HEK293 (cell line): Measurements from ENCODE around the gene FAM228B.
A peak's percentile ranks its signal among the peaks of the same experiment; 100 is the strongest.

Source experiments
- EGR2 ChIP-seq: fragments of 450-650 bp; formaldehyde crosslinking; IDR thresholded peaks from 2 replicates; pipeline ENCODE4 v1.5.1; 2016; ENCODE audit warnings: low read depth, missing biosample characterization, missing genetic modification characterization
- GLI2 ChIP-seq: fragments of 450-650 bp; formaldehyde crosslinking; IDR thresholded peaks from 2 replicates; pipeline ENCODE4; 2017; ENCODE audit warnings: missing biosample characterization, missing genetic modification characterization, low read depth, borderline replicate concordance
- GLIS1 ChIP-seq: fragments of 450-650 bp; formaldehyde crosslinking; IDR thresholded peaks from 2 replicates; pipeline ENCODE4 v1.5.1; 2016; ENCODE audit warnings: missing biosample characterization, missing genetic modification characterization
- IKZF3 ChIP-seq: fragments of 450-650 bp; IDR thresholded peaks from 2 replicates; pipeline ENCODE4 v1.5.0; 2018; ENCODE audit warnings: missing biosample characterization, mild to moderate bottlenecking, missing genetic modification characterization, moderate library complexity
- KLF1 ChIP-seq: fragments of 450-650 bp; formaldehyde crosslinking; IDR thresholded peaks from 2 replicates; pipeline ENCODE4 v1.5.1; 2016; ENCODE audit warnings: missing biosample characterization, missing genetic modification characterization
- MYNN ChIP-seq: fragments of 450-650 bp; formaldehyde crosslinking; IDR thresholded peaks from 2 replicates; pipeline ENCODE4 v1.5.1; 2016; ENCODE audit warnings: missing biosample characterization, missing genetic modification characterization, borderline replicate concordance
- MZF1 ChIP-seq: fragments of 450-650 bp; formaldehyde crosslinking; IDR thresholded peaks from 2 replicates; pipeline ENCODE4 v1.5.1; 2017; ENCODE audit warnings: missing biosample characterization, missing genetic modification characterization, borderline replicate concordance
- SCRT2 ChIP-seq: fragments of 450-650 bp; formaldehyde crosslinking; IDR thresholded peaks from 2 replicates; pipeline ENCODE4 v1.5.1; 2016; ENCODE audit warnings: missing biosample characterization, missing genetic modification characterization
- SP7 ChIP-seq: fragments of 450-650 bp; formaldehyde crosslinking; IDR thresholded peaks from 2 replicates; pipeline ENCODE4 v1.5.1; 2016; ENCODE audit warnings: missing biosample characterization, missing genetic modification characterization
- ZFP41 ChIP-seq: fragments of 450-650 bp; formaldehyde crosslinking; IDR thresholded peaks from 2 replicates; pipeline ENCODE4 v1.5.1; 2016; ENCODE audit warnings: missing biosample characterization, missing genetic modification characterization, borderline replicate concordance
- ZNF155 ChIP-seq: fragments of 450-650 bp; formaldehyde crosslinking; IDR thresholded peaks from 2 replicates; pipeline ENCODE4 v1.5.1; 2016; ENCODE audit warnings: missing biosample characterization, missing genetic modification characterization
- ZNF214 ChIP-seq: fragments of 450-650 bp; formaldehyde crosslinking; IDR thresholded peaks from 2 replicates; pipeline ENCODE4 v1.5.1; 2017; ENCODE audit warnings: missing biosample characterization, mild to moderate bottlenecking, missing genetic modification characterization, borderline replicate concordance
- ZNF529 ChIP-seq: fragments of 450-650 bp; formaldehyde crosslinking; IDR thresholded peaks from 2 replicates; pipeline ENCODE4 v1.5.1; 2017; ENCODE audit warnings: missing genetic modification characterization, missing biosample characterization; ENCODE audit not compliant: insufficient replicate concordance
- ZNF585B ChIP-seq: fragments of 450-650 bp; formaldehyde crosslinking; IDR thresholded peaks from 2 replicates; pipeline ENCODE4 v1.5.1; 2016; ENCODE audit warnings: missing biosample characterization, missing genetic modification characterization
- ZNF600 ChIP-seq: fragments of 450-650 bp; formaldehyde crosslinking; IDR thresholded peaks from 2 replicates; pipeline ENCODE4 v1.5.1; 2016; ENCODE audit warnings: missing biosample characterization, missing genetic modification characterization
- ZNF621 ChIP-seq: fragments of 450-650 bp; formaldehyde crosslinking; IDR thresholded peaks from 2 replicates; pipeline ENCODE4 v1.5.1; 2017; ENCODE audit warnings: missing biosample characterization, missing genetic modification characterization
- ZNF654 ChIP-seq: fragments of 450-650 bp; formaldehyde crosslinking; IDR thresholded peaks from 2 replicates; pipeline ENCODE4 v1.5.1; 2016; ENCODE audit warnings: low read depth, missing biosample characterization, missing genetic modification characterization
- ZSCAN23 ChIP-seq: fragments of 450-650 bp; formaldehyde crosslinking; IDR thresholded peaks from 2 replicates; pipeline ENCODE4 v1.5.1; 2016; ENCODE audit warnings: missing biosample characterization, missing genetic modification characterization
- ZSCAN30 ChIP-seq: fragments of 450-650 bp; IDR thresholded peaks from 2 replicates; pipeline ENCODE4 v1.5.1; 2018; ENCODE audit warnings: missing biosample characterization, mild to moderate bottlenecking, missing genetic modification characterization, moderate library complexity
- TF ChIP-seq, protein P1 (sequence below): fragments of 450-650 bp; formaldehyde crosslinking; optimal IDR thresholded peaks from 2 replicates; pipeline ENCODE3; 2016; ENCODE audit warnings: missing biosample characterization, mild to moderate bottlenecking, missing genetic modification characterization
- TF ChIP-seq, protein P2 (sequence below): fragments of 450-650 bp; formaldehyde crosslinking; IDR thresholded peaks from 2 replicates; pipeline ENCODE4 v1.5.1; 2016; ENCODE audit warnings: missing biosample characterization, missing genetic modification characterization
- TF ChIP-seq, protein P3 (sequence below): fragments of 450-650 bp; formaldehyde crosslinking; IDR thresholded peaks from 2 replicates; pipeline ENCODE4 v1.5.1; 2016; ENCODE audit warnings: missing biosample characterization, missing genetic modification characterization
- TF ChIP-seq, protein P4 (sequence below): fragments of 450-650 bp; formaldehyde crosslinking; IDR thresholded peaks from 2 replicates; pipeline ENCODE4; 2016; ENCODE audit warnings: missing biosample characterization, missing genetic modification characterization
- TF ChIP-seq, protein P5 (sequence below): fragments of 450-650 bp; formaldehyde crosslinking; IDR thresholded peaks from 2 replicates; pipeline ENCODE4 v1.5.0; 2017; ENCODE audit warnings: missing biosample characterization, missing genetic modification characterization, borderline replicate concordance
- TF ChIP-seq, protein P6 (sequence below): fragments of 450-650 bp; formaldehyde crosslinking; IDR thresholded peaks from 2 replicates; pipeline ENCODE4 v1.5.1; 2016; ENCODE audit warnings: missing biosample characterization, missing genetic modification characterization
- TF ChIP-seq, protein P7 (sequence below): fragments of 450-650 bp; formaldehyde crosslinking; IDR thresholded peaks from 2 replicates; pipeline ENCODE4 v1.5.1; 2017; ENCODE audit warnings: missing biosample characterization, mild to moderate bottlenecking, missing genetic modification characterization, moderate library complexity

The FAM228B gene

DNA sequence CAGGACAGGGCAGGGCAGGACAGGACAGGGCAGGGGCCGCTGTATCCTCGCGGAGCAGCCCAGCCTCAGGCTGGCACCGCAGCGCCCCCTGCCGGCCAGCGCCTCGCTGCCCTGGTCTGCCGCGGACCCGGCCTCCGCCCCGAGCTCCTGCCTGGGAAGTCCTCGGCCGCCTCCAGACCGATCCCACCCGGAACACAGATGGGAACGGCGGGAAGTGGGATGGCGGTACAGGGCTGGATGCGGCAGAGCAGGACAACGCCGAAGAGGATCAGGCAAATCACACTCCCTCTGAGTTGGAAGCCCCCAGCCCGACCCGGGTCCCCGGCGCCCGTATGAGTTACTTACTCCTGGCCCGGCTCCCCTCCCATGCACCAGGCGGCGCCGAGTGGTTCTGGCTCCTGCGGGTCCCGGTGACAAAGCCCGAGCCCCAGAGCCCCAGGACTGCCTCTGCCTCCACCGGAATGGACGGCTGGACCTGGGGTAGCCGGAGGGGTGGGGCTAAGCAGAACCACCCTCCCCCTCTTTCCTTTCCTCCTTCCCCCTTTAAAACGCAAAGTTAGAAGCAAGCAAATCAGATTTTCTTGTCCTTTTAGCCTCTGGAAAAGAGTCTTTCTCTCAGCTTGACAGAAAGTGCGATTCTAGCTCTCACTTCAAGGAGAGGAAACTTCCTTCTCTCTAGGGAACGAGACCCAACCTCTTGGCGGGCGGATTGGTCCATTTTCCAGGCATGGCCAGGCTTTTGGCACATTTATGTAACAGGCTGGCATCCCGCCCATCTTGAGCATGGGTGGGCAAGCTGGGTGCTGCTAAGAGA is 38.7 kb upstream of the FAM228B start, which contains the start of gene TP53I3 (continued):
- TF ChIP-seq, protein P1, sequence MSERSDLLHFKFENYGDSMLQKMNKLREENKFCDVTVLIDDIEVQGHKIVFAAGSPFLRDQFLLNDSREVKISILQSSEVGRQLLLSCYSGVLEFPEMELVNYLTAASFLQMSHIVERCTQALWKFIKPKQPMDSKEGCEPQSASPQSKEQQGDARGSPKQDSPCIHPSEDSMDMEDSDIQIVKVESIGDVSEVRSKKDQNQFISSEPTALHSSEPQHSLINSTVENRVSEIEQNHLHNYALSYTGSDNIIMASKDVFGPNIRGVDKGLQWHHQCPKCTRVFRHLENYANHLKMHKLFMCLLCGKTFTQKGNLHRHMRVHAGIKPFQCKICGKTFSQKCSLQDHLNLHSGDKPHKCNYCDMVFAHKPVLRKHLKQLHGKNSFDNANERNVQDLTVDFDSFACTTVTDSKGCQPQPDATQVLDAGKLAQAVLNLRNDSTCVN (tag by site-specific recombination): peak; percentile 47
- TF ChIP-seq, protein P2, sequence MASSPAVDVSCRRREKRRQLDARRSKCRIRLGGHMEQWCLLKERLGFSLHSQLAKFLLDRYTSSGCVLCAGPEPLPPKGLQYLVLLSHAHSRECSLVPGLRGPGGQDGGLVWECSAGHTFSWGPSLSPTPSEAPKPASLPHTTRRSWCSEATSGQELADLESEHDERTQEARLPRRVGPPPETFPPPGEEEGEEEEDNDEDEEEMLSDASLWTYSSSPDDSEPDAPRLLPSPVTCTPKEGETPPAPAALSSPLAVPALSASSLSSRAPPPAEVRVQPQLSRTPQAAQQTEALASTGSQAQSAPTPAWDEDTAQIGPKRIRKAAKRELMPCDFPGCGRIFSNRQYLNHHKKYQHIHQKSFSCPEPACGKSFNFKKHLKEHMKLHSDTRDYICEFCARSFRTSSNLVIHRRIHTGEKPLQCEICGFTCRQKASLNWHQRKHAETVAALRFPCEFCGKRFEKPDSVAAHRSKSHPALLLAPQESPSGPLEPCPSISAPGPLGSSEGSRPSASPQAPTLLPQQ (tag by site-specific recombination): peak; percentile 57
- no peak for TF ChIP-seq MZF1 (tag by site-specific recombination)
- 0 out of 2 replicates have a peak, but pooled peaks have one; percentile 12 for TF ChIP-seq GLIS1 (tag by site-specific recombination)
- peak; percentile 98 for TF ChIP-seq IKZF3
- TF ChIP-seq ZNF654 (tag by site-specific recombination): peak; percentile 20; the same call in 1 of the 2 replicates
- TF ChIP-seq EGR2: peak; percentile 25; the same call in 1 of the 2 replicates
- TF ChIP-seq ZFP41 (tag by site-specific recombination): no peak
- TF ChIP-seq SCRT2 (tag by site-specific recombination): 0 out of 2 replicates have a peak, but pooled peaks have one; percentile 8
- TF ChIP-seq ZNF155: no peak
- TF ChIP-seq ZSCAN30: peak; percentile 83; the same call in 1 of the 2 replicates
- TF ChIP-seq, protein P3, sequence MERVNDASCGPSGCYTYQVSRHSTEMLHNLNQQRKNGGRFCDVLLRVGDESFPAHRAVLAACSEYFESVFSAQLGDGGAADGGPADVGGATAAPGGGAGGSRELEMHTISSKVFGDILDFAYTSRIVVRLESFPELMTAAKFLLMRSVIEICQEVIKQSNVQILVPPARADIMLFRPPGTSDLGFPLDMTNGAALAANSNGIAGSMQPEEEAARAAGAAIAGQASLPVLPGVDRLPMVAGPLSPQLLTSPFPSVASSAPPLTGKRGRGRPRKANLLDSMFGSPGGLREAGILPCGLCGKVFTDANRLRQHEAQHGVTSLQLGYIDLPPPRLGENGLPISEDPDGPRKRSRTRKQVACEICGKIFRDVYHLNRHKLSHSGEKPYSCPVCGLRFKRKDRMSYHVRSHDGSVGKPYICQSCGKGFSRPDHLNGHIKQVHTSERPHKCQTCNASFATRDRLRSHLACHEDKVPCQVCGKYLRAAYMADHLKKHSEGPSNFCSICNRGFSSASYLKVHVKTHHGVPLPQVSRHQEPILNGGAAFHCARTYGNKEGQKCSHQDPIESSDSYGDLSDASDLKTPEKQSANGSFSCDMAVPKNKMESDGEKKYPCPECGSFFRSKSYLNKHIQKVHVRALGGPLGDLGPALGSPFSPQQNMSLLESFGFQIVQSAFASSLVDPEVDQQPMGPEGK (tag by site-specific recombination): no peak; the same call in 1 of the 2 replicates
- TF ChIP-seq, protein P4, sequence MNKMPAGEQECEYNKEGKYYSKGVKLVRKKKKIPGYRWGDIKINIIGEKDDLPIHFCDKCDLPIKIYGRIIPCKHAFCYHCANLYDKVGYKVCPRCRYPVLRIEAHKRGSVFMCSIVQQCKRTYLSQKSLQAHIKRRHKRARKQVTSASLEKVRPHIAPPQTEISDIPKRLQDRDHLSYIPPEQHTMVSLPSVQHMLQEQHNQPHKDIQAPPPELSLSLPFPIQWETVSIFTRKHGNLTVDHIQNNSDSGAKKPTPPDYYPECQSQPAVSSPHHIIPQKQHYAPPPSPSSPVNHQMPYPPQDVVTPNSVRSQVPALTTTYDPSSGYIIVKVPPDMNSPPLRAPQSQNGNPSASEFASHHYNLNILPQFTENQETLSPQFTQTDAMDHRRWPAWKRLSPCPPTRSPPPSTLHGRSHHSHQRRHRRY (tag by site-specific recombination): no peak
- TF ChIP-seq SP7 (tag by site-specific recombination): peak; percentile 52; the same call in 1 of the 2 replicates
- TF ChIP-seq ZNF621: no peak
- TF ChIP-seq ZSCAN23: no peak
- peak; percentile 25; the same call in 1 of the 2 replicates for TF ChIP-seq KLF1 (tag by site-specific recombination)
- TF ChIP-seq, protein P5, sequence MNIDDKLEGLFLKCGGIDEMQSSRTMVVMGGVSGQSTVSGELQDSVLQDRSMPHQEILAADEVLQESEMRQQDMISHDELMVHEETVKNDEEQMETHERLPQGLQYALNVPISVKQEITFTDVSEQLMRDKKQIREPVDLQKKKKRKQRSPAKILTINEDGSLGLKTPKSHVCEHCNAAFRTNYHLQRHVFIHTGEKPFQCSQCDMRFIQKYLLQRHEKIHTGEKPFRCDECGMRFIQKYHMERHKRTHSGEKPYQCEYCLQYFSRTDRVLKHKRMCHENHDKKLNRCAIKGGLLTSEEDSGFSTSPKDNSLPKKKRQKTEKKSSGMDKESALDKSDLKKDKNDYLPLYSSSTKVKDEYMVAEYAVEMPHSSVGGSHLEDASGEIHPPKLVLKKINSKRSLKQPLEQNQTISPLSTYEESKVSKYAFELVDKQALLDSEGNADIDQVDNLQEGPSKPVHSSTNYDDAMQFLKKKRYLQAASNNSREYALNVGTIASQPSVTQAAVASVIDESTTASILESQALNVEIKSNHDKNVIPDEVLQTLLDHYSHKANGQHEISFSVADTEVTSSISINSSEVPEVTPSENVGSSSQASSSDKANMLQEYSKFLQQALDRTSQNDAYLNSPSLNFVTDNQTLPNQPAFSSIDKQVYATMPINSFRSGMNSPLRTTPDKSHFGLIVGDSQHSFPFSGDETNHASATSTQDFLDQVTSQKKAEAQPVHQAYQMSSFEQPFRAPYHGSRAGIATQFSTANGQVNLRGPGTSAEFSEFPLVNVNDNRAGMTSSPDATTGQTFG: no peak
- TF ChIP-seq MYNN (tag by site-specific recombination): no peak
- no peak for TF ChIP-seq ZNF585B (tag by site-specific recombination)
- TF ChIP-seq GLI2 (tag by site-specific recombination): no peak
- TF ChIP-seq, protein P6, sequence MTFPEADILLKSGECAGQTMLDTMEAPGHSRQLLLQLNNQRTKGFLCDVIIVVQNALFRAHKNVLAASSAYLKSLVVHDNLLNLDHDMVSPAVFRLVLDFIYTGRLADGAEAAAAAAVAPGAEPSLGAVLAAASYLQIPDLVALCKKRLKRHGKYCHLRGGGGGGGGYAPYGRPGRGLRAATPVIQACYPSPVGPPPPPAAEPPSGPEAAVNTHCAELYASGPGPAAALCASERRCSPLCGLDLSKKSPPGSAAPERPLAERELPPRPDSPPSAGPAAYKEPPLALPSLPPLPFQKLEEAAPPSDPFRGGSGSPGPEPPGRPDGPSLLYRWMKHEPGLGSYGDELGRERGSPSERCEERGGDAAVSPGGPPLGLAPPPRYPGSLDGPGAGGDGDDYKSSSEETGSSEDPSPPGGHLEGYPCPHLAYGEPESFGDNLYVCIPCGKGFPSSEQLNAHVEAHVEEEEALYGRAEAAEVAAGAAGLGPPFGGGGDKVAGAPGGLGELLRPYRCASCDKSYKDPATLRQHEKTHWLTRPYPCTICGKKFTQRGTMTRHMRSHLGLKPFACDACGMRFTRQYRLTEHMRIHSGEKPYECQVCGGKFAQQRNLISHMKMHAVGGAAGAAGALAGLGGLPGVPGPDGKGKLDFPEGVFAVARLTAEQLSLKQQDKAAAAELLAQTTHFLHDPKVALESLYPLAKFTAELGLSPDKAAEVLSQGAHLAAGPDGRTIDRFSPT (tag by site-specific recombination): peak; percentile 95
- TF ChIP-seq, protein P7, sequence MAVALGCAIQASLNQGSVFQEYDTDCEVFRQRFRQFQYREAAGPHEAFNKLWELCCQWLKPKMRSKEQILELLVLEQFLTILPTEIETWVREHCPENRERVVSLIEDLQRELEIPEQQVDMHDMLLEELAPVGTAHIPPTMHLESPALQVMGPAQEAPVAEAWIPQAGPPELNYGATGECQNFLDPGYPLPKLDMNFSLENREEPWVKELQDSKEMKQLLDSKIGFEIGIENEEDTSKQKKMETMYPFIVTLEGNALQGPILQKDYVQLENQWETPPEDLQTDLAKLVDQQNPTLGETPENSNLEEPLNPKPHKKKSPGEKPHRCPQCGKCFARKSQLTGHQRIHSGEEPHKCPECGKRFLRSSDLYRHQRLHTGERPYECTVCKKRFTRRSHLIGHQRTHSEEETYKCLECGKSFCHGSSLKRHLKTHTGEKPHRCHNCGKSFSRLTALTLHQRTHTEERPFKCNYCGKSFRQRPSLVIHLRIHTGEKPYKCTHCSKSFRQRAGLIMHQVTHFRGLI (tag by site-specific recombination): no peak
- TF ChIP-seq ZNF214: no peak
- TF ChIP-seq ZNF529 (tag by site-specific recombination): no peak
- TF ChIP-seq ZNF600 (tag by site-specific recombination): peak; percentile 99
